ENCODE data around the gene APOBEC3C.
"Not testable (repeated sequence)": the region's sequence is repeated elsewhere in the genome, so short reads cannot be mapped to it uniquely, and the experiment has no call there.

Gene APOBEC3C

DNA sequence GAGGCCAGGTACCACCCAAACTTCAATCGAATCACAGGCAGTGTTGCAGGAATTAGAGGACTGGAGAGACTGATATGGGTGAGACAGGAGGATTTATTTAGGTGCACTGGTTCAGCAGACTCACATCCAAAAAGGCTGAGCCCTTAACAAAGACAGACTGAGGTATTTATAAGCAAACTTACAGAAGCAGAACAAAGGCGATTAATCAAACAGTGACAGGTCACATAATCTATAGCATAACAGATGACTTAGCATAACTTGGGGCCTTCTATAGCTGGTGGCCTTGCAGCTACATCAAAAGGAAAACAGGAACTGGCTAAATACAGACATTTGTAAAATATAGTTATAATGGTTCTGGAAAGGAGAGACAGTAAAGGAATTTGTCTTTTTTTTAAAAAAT is 29.8 kb upstream of the APOBEC3C start:
- DNase-seq = no peak

DNA sequence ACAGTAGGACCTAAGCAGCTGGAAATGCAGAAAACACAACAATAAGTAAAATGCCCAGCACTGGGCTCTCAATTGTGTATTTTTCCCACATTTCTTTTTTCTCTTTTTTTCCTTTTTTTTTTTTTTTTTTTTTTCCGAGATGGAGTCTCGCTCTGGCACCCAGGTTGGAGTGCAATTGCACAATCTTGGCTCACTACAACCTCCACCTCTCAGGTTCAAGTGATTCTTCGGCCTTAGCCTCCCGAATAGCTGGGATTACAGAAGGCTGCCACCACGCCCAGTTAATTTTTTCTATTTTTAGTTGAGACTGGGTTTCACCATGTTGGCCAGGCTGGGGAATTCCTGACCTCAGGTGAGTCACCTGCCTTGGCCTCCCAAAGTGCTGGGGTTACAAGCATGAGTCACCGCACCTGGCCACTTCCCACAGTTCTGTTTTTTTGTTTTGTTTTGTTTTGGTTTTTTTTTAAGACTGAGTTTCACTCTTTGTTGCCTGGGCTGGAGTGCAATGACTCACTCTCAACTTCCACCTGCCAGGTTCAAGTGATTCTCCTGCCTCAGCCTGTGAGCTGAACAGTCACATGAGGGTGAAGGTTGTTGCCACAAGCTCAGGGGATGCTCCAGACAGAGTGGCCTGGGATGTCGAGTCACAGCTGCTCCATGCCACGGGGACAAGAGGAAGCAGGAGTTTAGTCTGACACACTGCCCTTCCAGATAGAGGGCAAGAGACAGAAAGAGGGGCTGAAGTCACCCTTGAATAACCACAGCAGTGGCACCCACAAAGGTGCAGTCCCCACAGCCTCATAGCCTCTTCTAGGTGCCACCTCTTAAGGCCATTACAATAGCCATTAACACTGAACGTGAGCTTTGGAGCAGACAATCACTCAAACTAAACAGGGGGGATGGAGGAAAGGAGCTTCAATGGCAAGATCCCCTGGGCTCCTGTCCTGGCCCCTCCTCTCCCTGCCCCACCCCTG is 29.0 kb upstream of the APOBEC3C start:
- peak; percentile 85 for DNase-seq

DNA sequence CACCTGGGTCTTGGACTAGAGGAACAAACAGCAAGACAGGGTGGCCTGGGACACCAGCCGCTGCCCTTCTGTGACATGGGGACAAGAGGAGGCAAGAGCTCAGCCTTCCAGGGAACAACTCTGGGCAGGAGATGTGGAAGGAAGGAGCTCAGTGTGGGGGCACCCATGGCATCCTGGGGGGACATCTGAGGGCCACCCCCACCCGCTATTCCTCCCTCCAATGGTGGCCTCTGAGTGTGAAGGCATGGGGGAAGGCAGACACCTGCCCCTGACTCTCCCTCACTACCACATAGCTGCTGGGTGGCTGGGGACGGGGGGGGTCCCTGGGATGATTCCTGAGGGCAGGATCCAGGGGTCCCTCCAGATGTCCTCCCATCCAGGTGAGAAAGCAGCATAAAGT is 27.4 kb upstream of the APOBEC3C start:
- no peak for DNase-seq

DNA sequence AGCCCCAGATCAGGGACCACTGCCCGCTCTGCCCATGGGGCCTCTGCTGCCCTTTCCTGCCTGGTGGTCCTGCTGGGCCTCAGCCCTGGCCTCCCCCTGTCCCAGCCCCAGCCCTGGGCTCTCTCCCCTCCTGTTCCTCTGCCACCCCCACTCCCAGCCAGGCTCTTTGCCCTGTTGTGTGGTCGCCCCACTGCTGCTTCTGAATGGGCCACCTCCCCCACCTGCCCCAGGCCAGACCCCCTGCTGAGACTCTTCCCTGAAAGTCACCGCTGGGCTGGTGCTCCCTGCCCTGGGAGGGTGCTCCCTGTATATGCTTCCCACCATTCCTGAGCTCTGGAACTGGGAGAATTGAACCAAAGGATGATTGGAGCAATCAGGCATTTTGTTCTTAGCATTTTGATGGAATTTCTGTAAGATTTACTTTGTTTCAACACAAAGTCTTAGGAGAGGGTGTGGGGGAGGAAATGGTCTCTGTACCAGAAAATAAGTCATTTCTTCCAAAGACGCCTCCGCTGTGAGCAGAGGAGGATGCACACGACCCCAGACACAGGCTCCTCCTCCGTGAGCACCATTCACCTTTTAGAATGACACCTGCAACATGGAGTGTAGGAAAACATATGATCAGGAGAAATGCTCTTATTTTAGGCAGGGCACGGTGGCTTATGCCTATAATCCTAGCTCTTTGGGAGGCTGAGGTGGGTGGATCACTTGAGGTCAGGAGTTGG is 26.7 kb upstream of the APOBEC3C start:
- DNase-seq = no peak

DNA sequence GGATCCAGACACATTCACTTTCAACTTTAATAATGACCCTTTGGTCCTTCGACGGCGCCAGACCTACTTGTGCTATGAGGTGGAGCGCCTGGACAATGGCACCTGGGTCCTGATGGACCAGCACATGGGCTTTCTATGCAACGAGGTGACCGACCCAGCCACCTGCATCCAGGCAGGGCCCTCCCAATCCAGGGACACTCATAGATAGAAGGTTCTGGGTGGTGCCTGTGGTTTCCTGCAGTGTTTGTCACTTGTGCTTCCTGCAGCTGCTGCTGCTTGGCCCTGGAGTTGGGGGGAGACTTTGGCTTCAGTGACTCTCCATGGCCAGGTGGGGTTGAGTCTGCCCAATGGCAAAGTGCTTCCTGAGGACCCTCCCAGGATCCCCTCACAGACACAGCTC is 24.6 kb upstream of the APOBEC3C start:
- DNase-seq = no peak

DNA sequence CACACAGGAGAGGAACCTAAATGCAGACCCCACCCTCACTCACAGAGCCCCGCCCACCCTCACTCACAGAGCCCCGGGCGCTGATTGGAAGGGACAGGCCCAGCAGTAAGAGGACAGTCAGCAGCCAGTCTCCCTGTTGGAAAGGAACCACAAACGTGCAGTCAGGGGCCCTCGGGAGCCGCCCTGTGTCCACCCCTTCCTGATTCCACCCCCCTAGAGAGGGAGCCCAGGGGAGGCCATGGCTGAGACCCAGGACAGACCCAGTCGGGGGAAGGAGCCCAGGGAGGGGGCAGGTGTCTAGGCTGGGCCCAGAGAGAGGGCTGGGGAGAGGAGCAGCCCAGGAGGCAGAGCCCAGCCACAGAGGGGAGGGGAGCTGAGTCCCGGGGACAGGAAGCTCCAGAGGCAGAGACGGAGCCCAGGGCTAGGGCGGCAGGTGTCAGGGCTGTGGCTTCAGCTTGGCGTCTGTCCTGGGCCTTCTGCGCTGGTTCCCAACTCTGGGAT is 21.1 kb upstream of the APOBEC3C start:
- DNase-seq = not testable (repeated sequence)

DNA sequence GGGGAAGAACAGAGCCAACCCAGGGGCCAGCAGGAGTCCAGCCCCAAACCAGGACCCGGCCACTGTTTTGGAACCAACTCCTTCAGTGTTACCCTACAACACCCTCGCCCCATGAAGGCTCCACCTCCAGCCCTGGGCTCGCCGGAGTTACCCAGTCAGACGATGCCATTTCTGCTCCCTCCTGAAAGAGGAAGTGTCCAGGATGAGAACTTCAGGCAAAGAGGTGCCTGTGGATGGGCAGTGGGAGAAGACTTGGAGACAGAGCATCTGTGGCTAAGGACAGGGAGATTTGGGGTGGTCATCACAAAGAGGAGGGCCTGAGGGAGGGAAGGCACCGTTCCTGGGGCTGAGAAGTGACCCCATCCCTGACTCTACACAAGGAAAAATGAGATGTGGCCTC is 18.0 kb upstream of the APOBEC3C start:
- no peak for DNase-seq

DNA sequence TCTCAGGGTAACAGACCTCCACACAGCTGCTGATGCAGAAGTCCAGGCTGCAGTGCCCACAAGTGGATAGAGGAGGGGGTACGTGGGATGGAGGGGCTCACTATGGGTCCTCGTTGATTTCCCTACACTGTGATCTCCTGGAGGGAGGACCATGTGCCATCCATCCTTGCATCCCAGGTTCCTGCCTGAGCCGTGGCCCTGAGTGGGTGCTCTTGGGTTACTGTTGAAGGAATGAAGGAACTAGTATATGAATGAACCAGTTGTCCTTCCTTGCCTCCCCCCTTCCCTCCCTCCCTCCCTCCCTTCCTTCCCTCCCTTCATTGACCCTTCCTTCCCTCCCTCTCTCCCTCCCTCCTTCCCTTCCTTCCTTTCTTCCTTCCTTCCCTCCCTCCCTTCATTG is 16.5 kb upstream of the APOBEC3C start:
- DNase-seq = no peak

DNA sequence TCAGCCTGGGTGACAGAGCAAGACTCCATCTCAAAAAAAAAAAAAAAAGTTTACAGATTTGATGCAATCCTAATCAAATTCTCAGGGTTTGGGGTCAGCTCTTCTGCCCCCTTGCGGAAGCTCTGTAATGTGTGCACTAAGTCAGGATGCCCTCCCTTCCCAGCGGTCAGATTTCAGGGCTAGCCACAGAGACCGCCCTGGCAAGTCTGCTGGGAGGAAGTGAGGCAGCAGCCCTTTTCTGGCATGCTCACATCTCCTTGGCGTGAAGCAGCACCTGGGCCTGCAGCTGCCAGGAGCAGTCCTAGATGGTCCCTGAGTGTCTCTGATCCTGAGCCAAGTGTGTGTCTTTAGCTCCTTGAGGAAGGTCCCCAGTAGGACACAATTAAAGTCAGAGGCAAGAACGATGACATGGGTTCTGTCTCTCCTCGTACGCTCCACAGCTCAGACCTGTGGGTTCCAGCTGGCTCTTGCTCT is 10.9 kb upstream of the APOBEC3C start:
- DNase-seq = peak; percentile 80

DNA sequence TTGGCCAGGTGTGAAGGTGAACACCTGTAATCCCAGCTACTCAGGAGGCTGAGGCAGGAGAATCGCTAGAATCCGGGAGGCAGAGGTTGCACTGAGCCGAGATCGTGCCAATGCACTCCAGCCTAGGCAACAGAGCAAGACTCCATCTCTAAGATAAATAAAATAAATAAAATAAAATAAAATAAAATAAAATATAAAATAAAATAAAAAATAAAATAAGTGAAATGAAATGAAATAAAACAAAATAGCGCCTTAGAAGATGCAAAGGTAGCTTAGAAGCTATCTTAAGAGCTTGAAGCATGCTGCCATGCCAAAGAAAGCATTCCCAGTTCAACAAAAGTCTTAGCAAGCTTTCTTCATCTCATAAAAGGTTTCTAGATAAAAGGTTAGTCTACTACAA is 6.9 kb upstream of the APOBEC3C start:
- DNase-seq = no peak

DNA sequence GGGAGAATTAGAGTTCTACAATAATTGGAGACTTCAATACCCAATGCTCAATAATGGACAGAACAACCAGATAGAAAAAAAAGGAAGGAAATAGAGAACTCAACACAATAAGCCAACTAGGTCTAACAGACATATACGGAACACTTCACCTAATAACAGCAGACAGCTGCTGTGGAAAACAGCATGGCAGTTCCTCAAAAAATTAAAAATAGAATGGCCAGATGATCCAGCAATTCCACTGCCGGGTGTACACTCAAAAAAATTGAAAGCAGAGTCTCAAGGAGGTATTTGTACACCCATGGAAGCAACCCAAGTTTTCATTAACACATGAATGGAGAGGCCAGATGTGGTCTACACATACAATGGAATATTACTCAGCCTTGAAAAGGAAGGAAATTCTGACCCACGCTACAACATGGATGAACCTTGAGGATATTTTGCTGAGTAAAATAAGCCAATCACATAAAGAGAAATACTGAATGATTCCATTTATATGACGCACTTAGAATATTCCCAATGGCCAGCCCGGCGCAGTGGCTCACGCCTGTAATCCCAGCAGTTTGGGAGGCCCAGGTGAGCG is 5.7 kb upstream of the APOBEC3C start:
- not testable (repeated sequence) for DNase-seq

DNA sequence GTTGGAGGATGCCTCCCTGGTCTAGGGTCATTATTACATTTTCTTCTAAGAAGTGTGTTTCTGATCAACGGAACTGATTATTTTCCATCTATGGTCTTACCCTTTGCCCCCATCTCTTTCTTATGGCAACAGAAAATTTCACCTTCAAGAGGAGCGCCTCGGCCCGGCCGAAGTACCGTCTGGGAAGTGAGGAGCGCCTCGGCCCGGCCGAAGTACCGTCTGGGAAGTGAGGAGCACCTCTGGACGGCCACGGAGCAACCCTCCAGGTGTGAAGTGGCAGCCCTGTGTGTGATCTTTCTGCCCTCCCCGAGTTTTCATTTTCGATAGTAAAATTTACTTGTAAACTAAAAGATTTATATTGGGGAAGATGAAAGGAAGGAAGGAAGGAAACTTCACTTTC is 3.1 kb upstream of the APOBEC3C start:
- no peak for DNase-seq

DNA sequence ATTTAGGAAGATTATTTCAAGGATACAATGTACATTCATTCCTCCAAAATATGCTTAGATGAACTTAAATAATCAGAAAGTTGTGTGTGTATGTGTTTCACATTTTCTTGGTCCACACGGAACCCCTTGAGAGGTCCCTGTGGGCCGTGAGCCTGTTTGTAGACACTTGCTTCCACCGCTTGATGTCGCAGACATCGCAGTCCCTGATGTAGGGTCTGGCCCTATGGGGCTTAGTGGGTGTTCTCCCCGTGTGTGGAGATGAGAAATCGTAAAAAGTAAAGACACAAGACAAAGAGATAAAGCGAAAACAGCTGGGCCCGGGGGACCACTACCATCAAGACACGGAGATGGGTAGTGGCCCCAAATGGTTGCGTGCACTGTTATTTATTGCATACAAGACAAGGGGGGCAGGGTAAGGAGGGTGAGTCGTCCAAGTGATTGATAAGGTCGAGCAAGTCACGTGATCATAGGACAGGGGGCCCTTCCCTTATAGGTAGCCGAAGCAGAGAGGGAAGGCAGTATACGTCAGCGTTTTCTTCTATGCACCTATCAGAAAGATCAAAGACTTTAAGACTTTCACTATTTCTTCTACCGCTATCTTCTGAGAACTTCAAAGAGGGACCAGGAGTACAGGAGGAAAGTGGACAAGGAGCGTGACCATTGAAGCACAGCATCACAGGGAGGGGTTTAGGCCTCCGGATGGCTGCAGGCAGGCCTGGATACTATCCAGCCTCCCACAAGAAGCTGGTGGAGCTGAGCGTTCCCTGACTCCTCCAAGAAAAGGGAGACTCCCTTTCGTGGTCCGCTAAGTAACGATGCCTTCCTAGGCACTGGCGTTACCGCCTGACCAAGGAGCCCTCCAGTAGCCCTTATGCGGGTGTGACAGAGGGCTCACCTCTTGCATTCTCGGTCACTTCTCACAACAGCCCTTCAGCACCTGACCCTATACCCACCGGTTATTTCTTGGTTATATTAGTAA is 1.2 kb upstream of the APOBEC3C start:
- DNase-seq = no peak

DNA sequence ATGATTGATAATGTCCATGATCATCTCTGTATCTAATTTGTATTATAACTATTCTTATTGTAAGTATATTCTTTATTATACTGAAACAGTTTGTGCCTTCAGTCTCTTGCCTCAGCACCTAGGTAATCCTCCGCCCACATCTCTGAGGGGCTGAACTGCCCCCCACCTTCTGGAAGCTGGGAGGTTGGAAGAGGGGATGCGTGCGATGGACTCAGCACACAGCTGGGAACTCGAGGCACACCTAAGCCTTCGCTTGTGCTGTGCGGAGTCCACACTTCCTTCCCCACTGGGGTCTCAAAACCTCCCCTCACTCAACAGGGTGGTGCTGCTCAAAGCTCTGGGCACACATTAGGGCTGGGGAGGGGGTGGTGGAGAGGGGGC is 506 bp upstream of the APOBEC3C start:
- DNase-seq = not testable (repeated sequence)

DNA sequence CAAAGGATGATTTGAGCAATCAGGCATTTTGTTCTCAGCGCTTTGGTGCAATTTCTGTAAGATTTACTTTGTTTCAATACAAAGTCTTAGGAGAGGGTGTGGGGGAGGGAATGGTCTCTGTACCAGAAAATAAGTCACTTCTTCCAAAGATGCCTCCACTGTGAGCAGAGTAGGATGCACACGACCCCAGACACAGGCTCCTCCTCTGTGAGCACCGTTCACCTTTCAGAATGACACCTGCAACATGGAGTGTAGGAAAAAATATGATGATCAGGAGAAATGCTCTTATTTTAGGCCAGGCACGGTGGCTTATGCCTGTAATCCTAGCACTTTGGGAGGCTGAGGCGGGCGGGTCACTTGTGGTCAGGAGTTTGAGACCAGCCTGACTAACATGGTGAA is 665 bp downstream of the APOBEC3C start:
- DNase-seq = not testable (repeated sequence)

DNA sequence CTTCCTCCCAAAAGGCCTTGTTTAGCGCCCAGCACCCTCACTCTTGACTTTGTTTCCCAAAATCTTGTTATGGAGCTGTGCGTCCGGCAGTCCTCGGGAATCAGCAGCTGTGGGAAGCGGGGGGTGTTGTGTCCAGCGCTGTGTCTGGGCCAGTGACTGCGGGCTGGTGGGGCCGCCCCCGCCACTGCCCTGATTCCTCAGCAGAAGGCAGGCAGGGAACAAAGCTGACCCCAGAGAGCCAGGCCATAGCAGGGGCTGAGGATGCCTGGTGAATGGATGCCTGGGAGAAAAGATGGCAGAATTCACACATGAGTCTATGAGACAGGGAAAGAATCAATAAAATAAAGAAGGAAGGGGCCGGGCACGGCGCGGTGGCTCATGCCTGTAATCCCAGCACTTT is 2.5 kb downstream of the APOBEC3C start:
- no peak for DNase-seq

DNA sequence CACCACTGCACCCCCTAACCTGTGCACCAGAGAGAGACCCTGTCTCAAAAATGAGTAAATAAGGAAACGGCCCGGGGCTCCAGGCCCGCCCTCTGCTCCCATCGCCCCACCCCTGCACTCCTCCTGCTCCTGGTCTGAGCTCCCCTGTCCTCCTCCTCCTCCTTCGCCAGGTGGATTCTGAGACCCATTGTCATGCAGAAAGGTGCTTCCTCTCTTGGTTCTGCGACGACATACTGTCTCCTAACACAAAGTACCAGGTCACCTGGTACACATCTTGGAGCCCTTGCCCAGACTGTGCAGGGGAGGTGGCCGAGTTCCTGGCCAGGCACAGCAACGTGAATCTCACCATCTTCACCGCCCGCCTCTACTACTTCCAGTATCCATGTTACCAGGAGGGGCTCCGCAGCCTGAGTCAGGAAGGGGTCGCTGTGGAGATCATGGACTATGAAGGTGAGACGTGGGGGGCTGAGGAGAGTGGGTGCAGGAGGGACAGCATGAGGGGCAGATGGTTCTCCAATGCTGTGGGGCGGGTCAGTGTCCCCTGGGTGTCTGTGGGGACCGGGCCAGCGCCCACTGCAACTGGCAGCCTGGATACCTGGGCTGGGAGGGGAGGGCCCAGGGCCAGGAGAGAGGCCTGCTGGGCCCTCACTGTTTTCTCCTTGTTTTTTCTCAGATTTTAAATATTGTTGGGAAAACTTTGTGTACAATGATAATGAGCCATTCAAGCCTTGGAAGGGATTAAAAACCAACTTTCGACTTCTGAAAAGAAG is 3.7 kb downstream of the APOBEC3C start:
- DNase-seq = no peak

DNA sequence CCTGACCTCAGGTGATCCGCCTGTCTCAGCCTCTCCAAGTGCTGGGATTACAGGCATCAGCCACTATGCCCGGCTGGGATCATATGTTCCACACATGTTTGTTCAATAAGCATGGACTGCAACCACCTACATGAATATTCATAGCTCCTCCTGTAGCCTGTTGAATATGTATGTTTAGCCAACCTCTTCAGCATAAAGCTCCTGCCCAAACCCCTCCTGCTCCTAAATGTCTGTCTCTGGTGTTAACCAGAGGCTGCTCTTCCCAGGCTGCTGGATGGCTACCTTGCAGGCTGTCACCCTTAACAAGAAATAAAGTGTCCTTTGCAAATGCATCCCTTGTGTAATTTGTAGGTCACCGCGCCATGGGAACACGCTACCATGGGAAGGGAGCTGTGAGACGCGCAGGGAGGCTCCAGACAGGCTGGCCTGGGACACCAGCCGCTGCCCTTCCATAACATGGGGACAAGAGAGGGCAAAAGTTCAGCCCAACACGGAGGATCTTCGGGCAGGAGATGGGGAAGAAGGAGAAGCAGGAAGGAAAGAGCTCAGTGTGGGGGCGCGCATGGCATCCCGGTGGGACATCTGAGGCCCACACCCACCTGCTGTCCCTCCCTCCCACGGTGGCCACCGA is 6.1 kb downstream of the APOBEC3C start:
- DNase-seq = not testable (repeated sequence)

DNA sequence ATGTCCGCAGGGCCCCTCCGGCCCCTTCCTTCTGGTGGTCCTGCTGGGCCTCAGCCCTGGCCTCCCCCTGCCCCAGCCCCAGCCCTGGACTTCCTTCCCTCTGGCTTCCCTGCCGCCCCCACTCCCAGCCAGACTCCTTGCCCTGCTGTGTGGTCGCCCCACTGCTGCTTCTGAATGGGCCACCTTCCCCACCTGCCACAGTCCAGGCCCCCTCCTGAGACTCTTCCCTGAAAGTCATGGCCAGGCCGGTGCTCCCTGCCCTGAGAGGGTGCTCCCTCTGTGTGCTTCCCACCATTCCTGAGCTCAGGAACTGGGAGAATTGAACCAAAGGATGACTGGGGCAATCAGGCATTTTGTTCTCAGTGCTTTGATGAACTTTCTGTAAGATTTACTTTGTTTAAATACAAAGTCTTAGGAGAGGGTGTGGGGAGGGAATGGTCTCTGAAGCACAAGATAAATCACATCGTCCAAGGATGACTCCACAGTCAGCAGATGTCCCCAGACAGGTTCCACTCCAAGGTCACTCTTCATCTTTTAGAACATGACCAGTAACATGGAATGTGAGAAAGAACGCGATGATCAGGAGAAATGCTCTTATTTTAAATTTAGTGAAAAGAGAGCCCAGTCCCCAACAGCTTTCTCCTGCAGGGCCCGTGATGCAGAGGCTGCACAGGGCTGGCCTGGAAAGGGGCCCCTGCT is 7.6 kb downstream of the APOBEC3C start:
- no peak for DNase-seq
